H1 (cell line): ENCODE measurements around the gene CAP1. TPM values are rescaled to one million over a fixed set of nuclear protein-coding genes. Genes with fewer than 3 reads are reported as not detected.

Experiments used
- CTCF ChIA-PET: fragments of 300-600 bp; sonication (Branson Sonifier 250); formaldehyde crosslinking; loops from one replicate; lab custom pipeline; 2021; ENCODE audit not compliant: partially characterized antibody; lab: Charles Lee
- POLR2A ChIA-PET: fragments of 300-600 bp; sonication (Branson Sonifier 250); formaldehyde crosslinking; loops from one replicate; lab custom pipeline; 2021; ENCODE audit warnings: inconsistent platforms; ENCODE audit not compliant: partially characterized antibody; lab: Charles Lee
- DNase-seq, 2 experiments: peaks; one replicate each; pipeline versions ENCODE4 v3.0.0 to v3.0.0-alpha.2; 2010 to 2022; ENCODE audit warnings: low spot score in 2 of 2, low read depth in 1 of 2, mixed read lengths in 1 of 2
- FAIRE-seq: peaks from 2 replicates; lab custom pipeline; 2011; peaks lifted over from hg19 to GRCh38; lab: Jason Lieb, UNC
- H2AFZ ChIP-seq: 2 replicates; pipeline ENCODE4 v1.8.1; 2012; ENCODE audit warnings: low read length, inconsistent platforms
- H2AK5ac ChIP-seq: 2 replicates; pipeline ENCODE4 v1.6.1; 2013; ENCODE audit warnings: low read depth, low read length
- H2BK120ac ChIP-seq: replicated peaks from 2 replicates; pipeline ENCODE3; 2013; ENCODE audit warnings: low read depth, low read length, inconsistent platforms
- H2BK12ac ChIP-seq: 2 replicates; pipeline ENCODE4 v1.6.1; 2013; ENCODE audit warnings: low read depth, low read length
- H2BK15ac ChIP-seq: 2 replicates; pipeline ENCODE4 v1.6.1; 2013; ENCODE audit warnings: low read length
- H2BK20ac ChIP-seq: 2 replicates; pipeline ENCODE4 v1.6.1; 2013; ENCODE audit warnings: low read length
- H2BK5ac ChIP-seq: 2 replicates; pipeline ENCODE4 v1.6.1; 2013; ENCODE audit warnings: low read depth, low read length
- H3K14ac ChIP-seq: 2 replicates; pipeline ENCODE4 v1.6.1; 2013; ENCODE audit warnings: inconsistent platforms; ENCODE audit not compliant: insufficient read length
- H3K18ac ChIP-seq: 2 replicates; pipeline ENCODE4 v1.6.1; 2013; ENCODE audit warnings: low read length; ENCODE audit errors: extremely low read depth
- H3K23ac ChIP-seq: 2 replicates; pipeline ENCODE4 v1.6.1; 2013; ENCODE audit warnings: inconsistent platforms; ENCODE audit not compliant: insufficient read length
- H3K23me2 ChIP-seq: 2 replicates; pipeline ENCODE4 v1.6.1; 2013; ENCODE audit warnings: low read depth, low read length
- H3K27ac ChIP-seq: 2 replicates; pipeline ENCODE4 v1.6.1; 2011; ENCODE audit warnings: low read depth, low read length, inconsistent platforms
- H3K27me3 ChIP-seq, 4 experiments: replicated peaks in 1 of 4; 1 replicate in 1 of 4; 2 replicates in 3 of 4; pipeline versions ENCODE4 v1.6.1 to v1.8.1; 2011 to 2013; ENCODE audit warnings: low read length in 3 of 4, mild to moderate bottlenecking in 3 of 4, inconsistent platforms in 2 of 4, mixed read lengths in 2 of 4, moderate library complexity in 1 of 4; ENCODE audit not compliant: control insufficient read depth in 3 of 4, insufficient read depth in 3 of 4; ENCODE audit errors: extremely low read depth in 1 of 4
- H3K36me3 ChIP-seq, 4 experiments: 2 replicates each; pipeline versions ENCODE4 v1.6.1 to v1.8.1; 2011 to 2013; ENCODE audit warnings: mild to moderate bottlenecking in 4 of 4, low read length in 3 of 4, moderate library complexity in 2 of 4, control low read depth in 1 of 4, inconsistent platforms in 1 of 4; ENCODE audit not compliant: insufficient read depth in 4 of 4, control insufficient read depth in 2 of 4
- H3K4ac ChIP-seq: replicated peaks from 2 replicates; pipeline ENCODE3; 2013; ENCODE audit warnings: low read length, low read depth, mixed read lengths, inconsistent platforms; ENCODE audit not compliant: insufficient read length
- H3K4me1 ChIP-seq, 4 experiments: replicated peaks in 1 of 4; 1 replicate in 1 of 4; 2 replicates in 3 of 4; pipeline versions ENCODE4 v1.6.1 to v1.8.1; 2011 to 2013; ENCODE audit warnings: low read length in 3 of 4, inconsistent platforms in 2 of 4, mixed read lengths in 1 of 4; ENCODE audit not compliant: insufficient read depth in 4 of 4, control insufficient read depth in 3 of 4
- H3K4me2 ChIP-seq, 2 experiments: 2 replicates each; pipeline versions ENCODE4 v1.6.1 to v1.8.1; 2011 to 2013; ENCODE audit warnings: low read depth in 2 of 2, low read length in 2 of 2, control low read depth in 1 of 2, inconsistent platforms in 1 of 2, mild to moderate bottlenecking in 1 of 2; ENCODE audit not compliant: insufficient read depth in 1 of 2
- H3K4me3 ChIP-seq, 4 experiments: fragments of 200-600, 300-600 bp in 1 of 4; sonication (generic), shearing (Covaris generic), sonication (Bioruptor Twin) in 1 of 4; 2 replicates each; pipeline versions ENCODE4 v1.5.1 to v1.8.1; 2011 to 2016; ENCODE audit warnings: low read length in 4 of 4, low read depth in 3 of 4, control low read depth in 2 of 4, inconsistent platforms in 2 of 4, mild to moderate bottlenecking in 2 of 4, mixed read lengths in 1 of 4, moderate library complexity in 1 of 4; ENCODE audit not compliant: insufficient read depth in 2 of 4; ENCODE audit errors: extremely low read depth in 1 of 4
- H3K56ac ChIP-seq: replicated peaks from 2 replicates; pipeline ENCODE3; 2013; ENCODE audit warnings: low read depth, mild to moderate bottlenecking, mixed read lengths, low read length, inconsistent platforms; ENCODE audit not compliant: insufficient read length
- H3K79me1 ChIP-seq: 2 replicates; pipeline ENCODE4 v1.6.1; 2013; ENCODE audit warnings: low read depth, low read length, control low read depth
- H3K79me2 ChIP-seq, 2 experiments: 2 replicates each; pipeline versions ENCODE4 v1.6.1 to v1.8.1; 2012 to 2013; ENCODE audit warnings: low read length in 2 of 2, mild to moderate bottlenecking in 2 of 2, inconsistent platforms in 1 of 2; ENCODE audit not compliant: insufficient read depth in 2 of 2, control insufficient read depth in 1 of 2
- H3K9ac ChIP-seq, 4 experiments: replicated peaks in 1 of 4; 1 replicate in 1 of 4; 2 replicates in 3 of 4; pipeline versions ENCODE4 v1.6.1 to v1.8.1; 2011 to 2013; ENCODE audit warnings: low read depth in 3 of 4, low read length in 3 of 4, control low read depth in 2 of 4, mild to moderate bottlenecking in 2 of 4, moderate library complexity in 2 of 4, inconsistent platforms in 1 of 4; ENCODE audit errors: extremely low read depth in 1 of 4
- H3K9me3 ChIP-seq, 2 experiments: 2 replicates each; pipeline versions ENCODE4 v1.6.1 to v1.8.1; 2012 to 2013; ENCODE audit warnings: mild to moderate bottlenecking in 2 of 2, moderate library complexity in 2 of 2, control low read depth in 1 of 2, inconsistent platforms in 1 of 2, low read depth in 1 of 2, low read length in 1 of 2, mixed read lengths in 1 of 2; ENCODE audit not compliant: insufficient read depth in 2 of 2
- H4K20me1 ChIP-seq, 2 experiments: replicated peaks in 1 of 2; 2 replicates each; pipeline versions ENCODE3 to v1.8.1; 2011 to 2013; ENCODE audit warnings: inconsistent platforms in 2 of 2, low read length in 2 of 2, mild to moderate bottlenecking in 1 of 2; ENCODE audit not compliant: insufficient read depth in 2 of 2, control insufficient read depth in 1 of 2
- H4K5ac ChIP-seq: 2 replicates; pipeline ENCODE4 v1.6.1; 2013; ENCODE audit warnings: low read length, low read depth, mixed read lengths, inconsistent platforms; ENCODE audit not compliant: insufficient read length
- H4K8ac ChIP-seq: 2 replicates; pipeline ENCODE4 v1.8.0; 2013; ENCODE audit warnings: mild to moderate bottlenecking, moderate library complexity, low read length, inconsistent platforms; ENCODE audit not compliant: insufficient read depth; ENCODE audit errors: extremely low read depth
- H4K91ac ChIP-seq: replicated peaks from 2 replicates; pipeline ENCODE3; 2013; ENCODE audit warnings: low read length, mixed read lengths, inconsistent platforms; ENCODE audit not compliant: insufficient read length
- ASH2L ChIP-seq: fragments of 200-600, 300-600 bp; sonication (generic); IDR thresholded peaks from one replicate; pipeline ENCODE4 v1.7.1; 2017; ENCODE audit warnings: low read length
- CHD1 ChIP-seq: IDR thresholded peaks from 2 replicates; pipeline ENCODE4 v1.6.1; 2012; ENCODE audit warnings: low read depth, low read length, improper control_type of control experiment
- CREB1 ChIP-seq: IDR thresholded peaks from 2 replicates; pipeline ENCODE4 v1.6.1; 2012; ENCODE audit warnings: inconsistent platforms
- NRF1 ChIP-seq: IDR thresholded peaks from 2 replicates; pipeline ENCODE4 v1.6.1; 2011; ENCODE audit warnings: mild to moderate bottlenecking, low read depth, low read length, improper control_type of control experiment
- PHF8 ChIP-seq: fragments of 200-600 bp; sonication (generic); conservative IDR thresholded peaks from 2 replicates; pipeline ENCODE4 v1.7.1; 2012; ENCODE audit warnings: low read depth, mild to moderate bottlenecking, inconsistent platforms, low read length, moderate library complexity
- POLR2A ChIP-seq, 2 experiments: IDR thresholded peaks; 1 replicate in 1 of 2; 2 replicates in 1 of 2; pipeline ENCODE4 v1.6.1; 2011; ENCODE audit warnings: low read depth in 2 of 2, low read length in 2 of 2, mild to moderate bottlenecking in 2 of 2; ENCODE audit errors: control extremely low read depth in 1 of 2
- RNF2 ChIP-seq: fragments of 200-900, 300-1000 bp; sonication (generic); IDR thresholded peaks from 2 replicates; pipeline ENCODE4 v1.7.1; 2016; ENCODE audit warnings: borderline replicate concordance, low read depth, mild to moderate bottlenecking, antibody characterized with exemption, low read length; ENCODE audit not compliant: poor library complexity, severe bottlenecking; ENCODE audit errors: missing control alignments
- SP1 ChIP-seq: IDR thresholded peaks from 2 replicates; pipeline ENCODE4 v1.6.1; 2011; ENCODE audit warnings: low read depth, low read length
- TAF7 ChIP-seq: optimal IDR thresholded peaks from 2 replicates; pipeline ENCODE3; 2011; ENCODE audit warnings: low read depth, mild to moderate bottlenecking, inconsistent platforms, low read length, moderate library complexity, borderline replicate concordance
- TBP ChIP-seq: IDR thresholded peaks from 2 replicates; pipeline ENCODE4 v1.6.1; 2011; ENCODE audit warnings: low read depth, low read length, improper control_type of control experiment
- ZNF274 ChIP-seq: IDR thresholded peaks from 2 replicates; pipeline ENCODE4 v1.7.0; 2012; ENCODE audit warnings: low read length, borderline replicate concordance; ENCODE audit errors: extremely low read depth
- WGBS, 2 experiments: shearing (Covaris generic) in 1 of 2; methylation state at CpG; one replicate each; pipeline versions ENCODE4 v1.1.6 to v1.1.7; 2013 to 2015; ENCODE audit warnings: low lambda C conversion rate in 2 of 2, mixed read lengths in 2 of 2, inconsistent platforms in 1 of 2, low coverage in 1 of 2, missing lambda C conversion rate in 1 of 2; ENCODE audit not compliant: insufficient replicate concordance in 2 of 2, insufficient coverage in 1 of 2, insufficient read length in 1 of 2; ENCODE audit errors: extremely low coverage in 1 of 2, missing lambda C conversion rate in 1 of 2; 5-methylcytosine and 5-hydroxymethylcytosine counted together
- polyA plus RNA-seq, 7 experiments: library from polyadenylated mRNA; depleted of rRNA in 3 of 7; stranded (reverse) in 5 of 7; unstranded in 2 of 7; fragments of >200 nt in 5 of 7; fragments of 200-250 nt in 2 of 7; gene quantifications; 1 replicate in 5 of 7; 2 replicates in 1 of 7; 4 replicates in 1 of 7; pipeline versions ENCODE4 v1.2.1 to v1.2.3, GENCODE V29; 2011 to 2013; ENCODE audit warnings: missing spikeins in 2 of 7, mixed read lengths in 2 of 7
- total RNA-seq: library from RNA; stranded (reverse); fragmentation: NEBNext Ultra II Directional; extraction: Animal tissue kit (Norgen Biotek cat#: 25700); gene quantifications from 2 replicates; pipeline ENCODE4 v1.2.1, GENCODE V29; 2021
- TF ChIP-seq, protein P1 (sequence below): IDR thresholded peaks from 2 replicates; pipeline ENCODE4 v1.6.1; 2012; ENCODE audit warnings: inconsistent platforms
- TF ChIP-seq, protein P2 (sequence below): IDR thresholded peaks from 2 replicates; pipeline ENCODE4 v1.6.1; 2012; ENCODE audit warnings: low read length, inconsistent platforms

Gene CAP1
- total and polyA plus RNA-seq, 2 of the 8 experiments (the other 6 are each of a cell fraction or from before 2014, with no cell fraction given): 140 to 295 TPM

DNA sequence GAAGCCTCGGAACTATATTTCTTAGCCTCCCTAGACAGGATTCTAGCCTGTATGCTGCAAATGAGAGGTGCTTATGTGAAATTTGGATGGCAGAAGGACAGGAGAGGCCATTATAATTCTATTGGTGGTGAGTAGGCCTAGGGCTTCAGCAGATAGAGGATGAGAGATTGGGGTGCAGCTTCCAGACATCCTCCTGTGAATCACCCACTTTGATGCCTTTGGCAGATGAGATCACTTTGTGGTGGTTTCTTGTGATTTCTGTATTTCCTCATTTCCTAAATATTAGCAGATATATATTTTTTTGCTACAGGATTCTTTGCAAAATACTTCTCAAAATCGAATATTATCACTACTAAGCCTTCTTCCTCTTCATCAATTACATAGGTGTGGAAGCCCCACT, 48.3 kb upstream of the CAP1 start:
- no peaks in the 10 kb centered on the region for H3K27me3 ChIP-seq
- no peak overlapping the region for H3K4ac ChIP-seq
- H2AFZ ChIP-seq: 0 out of 2 replicates have a peak overlapping the region, but pooled peaks have one; percentile 9
- no peaks in the 10 kb centered on the region for H3K36me3 ChIP-seq
- no peak overlapping the region for H4K8ac ChIP-seq
- no peak overlapping the region for H2BK120ac ChIP-seq
- H3K79me1 ChIP-seq: no peaks in the 10 kb centered on the region
- no peaks in the 10 kb centered on the region for H3K9me3 ChIP-seq
- DNase-seq: no peak
- CTCF ChIA-PET: interaction anchor here (0.6 to 1.7 kb wide), 4 partner anchors 18 to 68 kb away, joined by 3 to 6 read pairs (median 3); no protein-coding TSS in a partner anchor
- 90% methylated on average over 2 of the region's 2 CpGs; no CpG with 5 or more reads in 1 of the 2 experiments for WGBS, 2 experiments
- no peak overlapping the region for H2BK5ac ChIP-seq
- no peak overlapping the region for H3K14ac ChIP-seq
- no peak for FAIRE-seq
- H4K5ac ChIP-seq: no peak overlapping the region
- no peak overlapping the region for H3K4me3 ChIP-seq
- H2AK5ac ChIP-seq: no peak overlapping the region
- no peaks in the 10 kb centered on the region for H4K20me1 ChIP-seq
- no peak overlapping the region for H2BK15ac ChIP-seq
- no peak overlapping the region for H3K9ac ChIP-seq
- H3K4me1 ChIP-seq: 0 out of 7 replicates have a peak, but pooled peaks cover 0 to 2% (median 1%) of the 10 kb centered on the region in 4 experiments
- H3K79me2 ChIP-seq: no peaks in the 10 kb centered on the region
- H3K18ac ChIP-seq: no peak overlapping the region
- H3K27ac ChIP-seq: no peak overlapping the region
- POLR2A ChIA-PET: interaction anchor here (0.6 to 1.7 kb wide), 2 partner anchors 28 to 37 kb away, joined by 3 to 5 read pairs; partner anchors contain the start of gene MFSD2A
- no peak overlapping the region for H4K91ac ChIP-seq
- H2BK12ac ChIP-seq: no peak overlapping the region
- H2BK20ac ChIP-seq: no peak overlapping the region
- no peak overlapping the region for H3K4me2 ChIP-seq
- no peaks in the 10 kb centered on the region for H3K23me2 ChIP-seq
- H3K56ac ChIP-seq: no peak overlapping the region
- H3K23ac ChIP-seq: no peak overlapping the region
- TF ChIP-seq RNF2: no peak
- TF ChIP-seq POLR2A (IDR thresholded peaks at IDR 0.05; ENCODE audit: control extremely low read depth in 1 of 2, low read depth in 2 of 2, low read length in 2 of 2): no peak
- TF ChIP-seq ASH2L: no peak
- no peak for TF ChIP-seq CREB1
- no peak for TF ChIP-seq NRF1
- no peak for TF ChIP-seq CHD1
- no peak for TF ChIP-seq SP1
- TF ChIP-seq TBP: no peak
- TF ChIP-seq PHF8: no peak
- TF ChIP-seq, protein P1, sequence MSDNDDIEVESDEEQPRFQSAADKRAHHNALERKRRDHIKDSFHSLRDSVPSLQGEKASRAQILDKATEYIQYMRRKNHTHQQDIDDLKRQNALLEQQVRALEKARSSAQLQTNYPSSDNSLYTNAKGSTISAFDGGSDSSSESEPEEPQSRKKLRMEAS: no peak
- TF ChIP-seq, protein P2, sequence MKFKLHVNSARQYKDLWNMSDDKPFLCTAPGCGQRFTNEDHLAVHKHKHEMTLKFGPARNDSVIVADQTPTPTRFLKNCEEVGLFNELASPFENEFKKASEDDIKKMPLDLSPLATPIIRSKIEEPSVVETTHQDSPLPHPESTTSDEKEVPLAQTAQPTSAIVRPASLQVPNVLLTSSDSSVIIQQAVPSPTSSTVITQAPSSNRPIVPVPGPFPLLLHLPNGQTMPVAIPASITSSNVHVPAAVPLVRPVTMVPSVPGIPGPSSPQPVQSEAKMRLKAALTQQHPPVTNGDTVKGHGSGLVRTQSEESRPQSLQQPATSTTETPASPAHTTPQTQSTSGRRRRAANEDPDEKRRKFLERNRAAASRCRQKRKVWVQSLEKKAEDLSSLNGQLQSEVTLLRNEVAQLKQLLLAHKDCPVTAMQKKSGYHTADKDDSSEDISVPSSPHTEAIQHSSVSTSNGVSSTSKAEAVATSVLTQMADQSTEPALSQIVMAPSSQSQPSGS: no peak
- no peak for TF ChIP-seq TAF7
- TF ChIP-seq ZNF274: no peak
